Adrenal gland (tissue), 12 donors: ENCODE measurements around the gene RAD51C. TPM values are rescaled to one million over a fixed set of nuclear protein-coding genes. Genes with fewer than 3 reads are reported as not detected.
"Not testable (repeated sequence)": the region's sequence is repeated elsewhere in the genome, so short reads cannot be mapped to it uniquely, and the experiment has no call there.

Experiments used
- DNase-seq, 7 donors: peaks; one replicate each; pipeline ENCODE4 v3.0.0-alpha.2; 2019 to 2020
- H3K27ac ChIP-seq, 5 donors: fragments of 200-600 bp; sonication (generic) in 4 of 5; 1 replicate in 3 of 5; 2 replicates in 2 of 5; pipeline versions ENCODE4 v1.5.1 to v1.8.0; 2016 to 2020; ENCODE audit warnings: mild to moderate bottlenecking in 1 of 5
- H3K27me3 ChIP-seq: fragments of 200-600 bp; 2 replicates; pipeline ENCODE4 v1.8.0; 2021
- H3K36me3 ChIP-seq, 2 donors: fragments of 200-600 bp; replicated peaks in 1 of 2; 1 replicate in 1 of 2; 2 replicates in 1 of 2; pipeline versions ENCODE4 v1.5.1 to v1.8.0; 2018 to 2022
- H3K4me1 ChIP-seq, 2 donors: fragments of 200-600 bp; replicated peaks in 1 of 2; 1 replicate in 1 of 2; 2 replicates in 1 of 2; pipeline versions ENCODE4 v1.5.1 to v1.8.0; 2018 to 2021
- H3K4me3 ChIP-seq, 4 donors: fragments of 200-600 bp; sonication (generic) in 3 of 4; one replicate each; pipeline ENCODE4 v1.5.1; 2016 to 2018
- H3K9me3 ChIP-seq, 3 donors: fragments of 200-600 bp; sonication (generic) in 1 of 3; replicated peaks in 1 of 3; 1 replicate in 2 of 3; 2 replicates in 1 of 3; pipeline versions ENCODE4 v1.5.1 to v1.8.0; 2016 to 2021
- POLR2A ChIP-seq, 2 donors: fragments of 450-650 bp; IDR thresholded peaks; one replicate each; pipeline ENCODE4 v1.6.1; 2017; ENCODE audit warnings: antibody characterized with exemption in 2 of 2, mild to moderate bottlenecking in 2 of 2, moderate library complexity in 1 of 2
- WGBS, 4 donors: extraction: QIAGEN DNeasy Blood & Tissue Kit in 2 of 4; methylation state at CpG; one replicate each; pipeline versions ENCODE4 v1.1.5 to v1.1.7; 2013 to 2017; 5-methylcytosine and 5-hydroxymethylcytosine counted together
- intact Hi-C, 2 donors: fragments of 100-400 bp; cut with DNase I; formaldehyde crosslinking; loops; one replicate each; pipeline versions ENCODE4 v1.14.1 to v1.15.0; 2022 to 2023
- polyA plus RNA-seq, 3 donors: library from polyadenylated mRNA; stranded (reverse); fragments of 200-250 nt in 2 of 3; fragments of 350-450 nt in 1 of 3; fragmentation: Illumina TruSeq in 1 of 3; extraction: RNeasy Lipid Tissue Mini Kit (QIAGEN cat#74804) in 1 of 3; gene quantifications; one replicate each; pipeline ENCODE4 v1.2.3, GENCODE V29; 2013 to 2014
- total RNA-seq, 9 donors: library from RNA; depleted of rRNA in 4 of 9; stranded (reverse); fragments of >200 nt in 4 of 9; fragments of 120-200 nt in 1 of 9; fragmentation: NEBNext Ultra II Directional in 1 of 9; extraction: Animal tissue kit (Norgen Biotek cat#: 25700) in 1 of 9; gene quantifications; one replicate each; pipeline versions ENCODE4 v1.1.0 to v1.2.4, GENCODE V29; 2013 to 2023
- TF ChIP-seq, protein P1 (sequence below), 6 experiments: fragments of 450-650 bp in 4 of 6; fragments of 200-600 bp in 2 of 6; sonication (generic) in 1 of 6; IDR thresholded peaks; 1 replicate in 5 of 6; 2 replicates in 1 of 6; pipeline versions ENCODE4 v1.5.1 to v1.8.0; 2016 to 2021; ENCODE audit warnings: antibody characterized with exemption in 6 of 6, mild to moderate bottlenecking in 2 of 6, moderate library complexity in 1 of 6
- donor health status: healthy with polysubstance abuse.
- donor health status: Bipolar disorder and iron deficiency.
- donor health status: DM: yes; HTN: yes; CAD: no.
- donor health status: DM: no; HTN: no; CAD: no.
- donor health status: DM: no; HTN: no; CAD: no.
- donor health status: DM: yes; HTN: yes; CAD: no.

The RAD51C gene
- total and polyA plus RNA-seq, 12 donors: 11.7 to 60.2 (median 30.7) TPM

DNA sequence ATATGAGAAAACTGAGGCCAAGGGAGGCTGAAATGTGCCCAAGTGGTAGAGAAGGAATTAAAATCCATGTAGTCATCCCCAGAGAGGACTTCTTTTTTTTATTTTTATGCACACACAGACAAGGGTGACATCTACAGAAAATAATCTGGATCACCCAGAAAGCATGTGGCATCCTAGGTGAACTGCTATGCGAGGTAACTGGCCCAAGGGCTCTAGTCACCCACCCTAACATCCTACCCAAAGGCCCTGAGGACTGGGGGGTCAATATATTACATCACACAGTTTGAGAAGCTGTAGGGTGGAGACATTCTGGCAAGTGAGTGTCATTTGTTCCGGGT, 23.8 kb upstream of the RAD51C start:
- intact Hi-C loops: no loop called here
- no peaks in the 10 kb centered on the region for H3K36me3 ChIP-seq
- no peaks in the 10 kb centered on the region for H3K9me3 ChIP-seq
- no peak overlapping the region for H3K4me3 ChIP-seq
- no peak for DNase-seq
- no peaks in the 10 kb centered on the region for H3K4me1 ChIP-seq
- WGBS, 4 donors: 63 to 81% (median 77%) methylated on average over 2 of the region's 2 CpGs
- TF ChIP-seq POLR2A (IDR thresholded peaks at IDR 0.05): no peak
- TF ChIP-seq, protein P1, sequence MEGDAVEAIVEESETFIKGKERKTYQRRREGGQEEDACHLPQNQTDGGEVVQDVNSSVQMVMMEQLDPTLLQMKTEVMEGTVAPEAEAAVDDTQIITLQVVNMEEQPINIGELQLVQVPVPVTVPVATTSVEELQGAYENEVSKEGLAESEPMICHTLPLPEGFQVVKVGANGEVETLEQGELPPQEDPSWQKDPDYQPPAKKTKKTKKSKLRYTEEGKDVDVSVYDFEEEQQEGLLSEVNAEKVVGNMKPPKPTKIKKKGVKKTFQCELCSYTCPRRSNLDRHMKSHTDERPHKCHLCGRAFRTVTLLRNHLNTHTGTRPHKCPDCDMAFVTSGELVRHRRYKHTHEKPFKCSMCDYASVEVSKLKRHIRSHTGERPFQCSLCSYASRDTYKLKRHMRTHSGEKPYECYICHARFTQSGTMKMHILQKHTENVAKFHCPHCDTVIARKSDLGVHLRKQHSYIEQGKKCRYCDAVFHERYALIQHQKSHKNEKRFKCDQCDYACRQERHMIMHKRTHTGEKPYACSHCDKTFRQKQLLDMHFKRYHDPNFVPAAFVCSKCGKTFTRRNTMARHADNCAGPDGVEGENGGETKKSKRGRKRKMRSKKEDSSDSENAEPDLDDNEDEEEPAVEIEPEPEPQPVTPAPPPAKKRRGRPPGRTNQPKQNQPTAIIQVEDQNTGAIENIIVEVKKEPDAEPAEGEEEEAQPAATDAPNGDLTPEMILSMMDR (IDR thresholded peaks at IDR 0.05): no peak
- no peak overlapping the region for H3K27ac ChIP-seq
- H3K27me3 ChIP-seq: no peaks in the 10 kb centered on the region

DNA sequence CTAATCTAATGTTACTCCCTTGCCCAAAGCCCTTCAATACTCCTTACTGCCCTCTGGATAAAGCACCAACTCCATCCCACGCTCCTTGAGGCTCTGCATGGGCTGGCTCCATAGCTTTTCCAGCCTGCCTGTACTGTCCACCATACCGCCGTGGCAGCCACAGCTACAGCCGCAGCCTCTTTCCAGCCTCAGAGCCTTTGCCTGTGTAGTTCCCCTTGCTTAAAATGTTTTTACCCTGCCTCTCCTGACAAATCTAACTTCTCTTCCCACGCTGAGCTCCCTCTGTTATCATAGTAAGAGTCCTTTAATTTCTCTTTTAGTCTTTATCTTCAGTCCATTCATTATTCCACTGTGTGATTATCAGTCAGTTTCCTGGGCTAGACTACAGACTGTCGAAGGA, 22.5 kb upstream of the RAD51C start:
- TF ChIP-seq, protein P1 (IDR thresholded peaks at IDR 0.05): no peak
- DNase-seq: no peak
- H3K4me1 ChIP-seq: no peaks in the 10 kb centered on the region
- H3K36me3 ChIP-seq: no peaks in the 10 kb centered on the region
- intact Hi-C loops: no loop called here
- H3K9me3 ChIP-seq: no peaks in the 10 kb centered on the region
- no peak overlapping the region for H3K27ac ChIP-seq
- WGBS, 4 donors: 64 to 68% (median 66%) methylated on average over 6 of the region's 6 CpGs
- no peak overlapping the region for H3K4me3 ChIP-seq
- no peaks in the 10 kb centered on the region for H3K27me3 ChIP-seq

DNA sequence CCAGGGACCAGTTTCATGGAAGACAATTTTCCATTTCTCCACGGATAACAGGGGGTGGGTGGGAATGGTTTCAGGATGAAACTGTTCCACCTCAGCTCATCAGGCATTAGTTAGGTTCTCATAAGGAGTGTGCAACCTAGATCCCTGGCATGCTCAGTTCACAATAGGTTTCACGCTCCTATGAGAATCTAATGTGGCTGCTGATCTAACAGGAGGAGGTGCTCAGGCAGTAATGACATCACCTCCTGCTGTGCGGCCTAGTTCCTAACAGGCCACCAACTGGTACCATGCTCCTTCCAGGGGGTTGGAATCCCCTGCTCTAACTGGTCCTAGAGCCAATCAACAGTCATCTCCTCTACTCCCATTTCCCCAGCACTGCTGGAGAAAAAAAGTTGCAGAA, 20.4 kb upstream of the RAD51C start:
- intact Hi-C loops: no loop called here
- Histone ChIP-seq H3K4me3 (no peak overlapping the region), H3K27ac (no peak overlapping the region), H3K4me1 (no peaks in the 10 kb centered on the region), H3K36me3 (no peaks in the 10 kb centered on the region), H3K9me3 (no peaks in the 10 kb centered on the region), H3K27me3 (peaks cover 5% of the 10 kb centered on the region)
- no peak for DNase-seq
- WGBS, 4 donors: 67 to 97% (median 94%) methylated on average over 2 to 3 of the region's 3 CpGs
- TF ChIP-seq, protein P1 (IDR thresholded peaks at IDR 0.05): no peak
- no peak for TF ChIP-seq POLR2A (IDR thresholded peaks at IDR 0.05)

DNA sequence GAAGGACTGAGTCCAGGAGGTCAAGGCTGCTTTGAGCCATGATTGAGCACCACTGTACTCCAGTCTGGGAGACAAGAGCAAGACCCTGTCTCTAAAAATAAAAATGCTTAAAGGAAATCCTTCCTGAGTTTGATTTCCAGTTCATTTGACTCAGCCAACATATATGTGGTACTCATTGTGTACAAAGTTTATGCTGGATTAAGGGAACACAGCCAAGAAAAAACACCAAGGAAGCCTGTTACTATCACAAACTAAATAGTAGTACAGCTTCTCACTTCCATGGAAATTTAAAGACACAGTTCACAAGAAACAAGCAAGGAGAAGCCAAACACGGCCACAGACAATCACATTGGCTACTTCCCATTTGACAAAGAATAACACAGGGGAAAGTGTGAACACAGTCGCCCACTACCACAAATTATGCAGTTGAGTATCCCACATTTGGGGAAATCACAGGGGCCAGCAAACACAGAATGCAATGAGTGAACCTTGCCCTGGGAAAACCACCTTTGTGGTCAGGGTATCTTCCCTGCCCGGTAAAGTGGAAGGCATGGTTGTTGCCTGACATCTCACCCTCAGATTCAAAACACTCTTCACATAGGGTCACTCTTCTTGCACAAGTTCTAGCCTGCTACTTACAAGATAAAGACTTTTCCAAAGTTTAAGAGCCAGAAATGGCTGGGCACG, 15.1 kb upstream of the RAD51C start:
- WGBS, 4 donors: 72 to 84% (median 80%) methylated on average over 4 of the region's 4 CpGs
- no peak overlapping the region for H3K27ac ChIP-seq
- no peaks in the 10 kb centered on the region for H3K4me1 ChIP-seq
- no peak for DNase-seq
- TF ChIP-seq, protein P1 (IDR thresholded peaks at IDR 0.05): no peak
- no peak for TF ChIP-seq POLR2A (IDR thresholded peaks at IDR 0.05)
- intact Hi-C loops: no loop called here
- H3K9me3 ChIP-seq: no peaks in the 10 kb centered on the region
- H3K27me3 ChIP-seq: peaks cover 5% of the 10 kb centered on the region
- H3K36me3 ChIP-seq: no peaks in the 10 kb centered on the region
- no peak overlapping the region for H3K4me3 ChIP-seq

DNA sequence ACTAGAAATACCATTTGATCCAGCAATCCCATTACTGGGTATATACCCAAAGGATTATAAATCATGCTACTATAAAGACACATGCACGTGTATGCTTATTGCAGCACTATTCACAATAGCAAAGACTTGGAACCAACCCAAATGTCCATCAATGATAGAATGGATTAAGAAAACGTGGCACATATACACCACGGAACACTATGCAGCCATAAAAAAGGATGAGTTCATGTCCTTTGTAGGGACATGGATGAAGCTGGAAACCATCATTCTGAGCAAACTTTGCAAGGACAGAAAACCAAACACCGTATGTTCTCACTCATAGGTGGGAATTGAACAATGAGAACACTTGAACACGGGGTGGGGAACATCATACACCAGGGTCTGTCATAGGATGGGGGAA, 14.1 kb upstream of the RAD51C start:
- H3K27me3 ChIP-seq, H3K4me3 ChIP-seq, H3K27ac ChIP-seq, H3K4me1 ChIP-seq, DNase-seq, H3K36me3 ChIP-seq, H3K9me3 ChIP-seq, intact Hi-C loops: not testable (repeated sequence)
- 85 to 88% (median 87%) methylated on average over 5 of the region's 5 CpGs for WGBS, 4 donors
